ENCODE measurements around the gene TRIM17. TPM values are rescaled to one million over a fixed set of nuclear protein-coding genes. Genes with fewer than 3 reads are reported as not detected.
A peak's percentile ranks its signal among the peaks of the same experiment; 100 is the strongest.

TRIM17 gene
- total and polyA plus RNA-seq, 2 of the 13 experiments (the other 11 are each of a cell fraction or from before 2014, with no cell fraction given), result 0.32 to 0.64 TPM

GRCh38 chr1:228393268-228393701, 23.4 kb downstream of the TRIM17 start:
- POLR2A ChIA-PET, result interaction anchor here (1.1 to 1.6 kb wide), 3 partner anchors 9 to 13 kb away, joined by 3 to 6 read pairs (median 3); partner anchors contain the start of gene TRIM11
- in situ Hi-C loops (cut with HindIII; ENCODE audit: extremely low pct_ligation_motif_present, low pct_unique_long_range_greater_than_20kb) (no loop called here), intact Hi-C loops (cut with micrococcal nuclease; ENCODE audit: unreplicated experiment) (no loop called here)
- TF ChIP-seq SP5 (CRISPR knock-in tag; IDR thresholded peaks at IDR 0.05; ENCODE audit: borderline replicate concordance, low read depth), result no peak
- TF ChIP-seq, protein P1, sequence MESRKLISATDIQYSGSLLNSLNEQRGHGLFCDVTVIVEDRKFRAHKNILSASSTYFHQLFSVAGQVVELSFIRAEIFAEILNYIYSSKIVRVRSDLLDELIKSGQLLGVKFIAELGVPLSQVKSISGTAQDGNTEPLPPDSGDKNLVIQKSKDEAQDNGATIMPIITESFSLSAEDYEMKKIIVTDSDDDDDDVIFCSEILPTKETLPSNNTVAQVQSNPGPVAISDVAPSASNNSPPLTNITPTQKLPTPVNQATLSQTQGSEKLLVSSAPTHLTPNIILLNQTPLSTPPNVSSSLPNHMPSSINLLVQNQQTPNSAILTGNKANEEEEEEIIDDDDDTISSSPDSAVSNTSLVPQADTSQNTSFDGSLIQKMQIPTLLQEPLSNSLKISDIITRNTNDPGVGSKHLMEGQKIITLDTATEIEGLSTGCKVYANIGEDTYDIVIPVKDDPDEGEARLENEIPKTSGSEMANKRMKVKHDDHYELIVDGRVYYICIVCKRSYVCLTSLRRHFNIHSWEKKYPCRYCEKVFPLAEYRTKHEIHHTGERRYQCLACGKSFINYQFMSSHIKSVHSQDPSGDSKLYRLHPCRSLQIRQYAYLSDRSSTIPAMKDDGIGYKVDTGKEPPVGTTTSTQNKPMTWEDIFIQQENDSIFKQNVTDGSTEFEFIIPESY (CRISPR knock-in tag; IDR thresholded peaks at IDR 0.05), result peak; percentile 99
- no peak for TF ChIP-seq POLR2G (IDR thresholded peaks at IDR 0.05; ENCODE audit: low read depth, low read length)
- peak; percentile 14; the same call in 1 of the 2 replicates for TF ChIP-seq STAG1 (CRISPR knock-in tag; IDR thresholded peaks at IDR 0.05)
- no peak for TF ChIP-seq ZBTB8A (CRISPR knock-in tag; IDR thresholded peaks at IDR 0.05; ENCODE audit: borderline replicate concordance, low read depth)
- TF ChIP-seq CCAR2 (optimal IDR thresholded peaks at IDR 0.05; ENCODE audit: low read depth, low read length), result no peak
- no peak for TF ChIP-seq FOSL1 (CRISPR knock-in tag; IDR thresholded peaks at IDR 0.05; ENCODE audit: borderline replicate concordance)
- no peak for TF ChIP-seq KLF13 (CRISPR knock-in tag; IDR thresholded peaks at IDR 0.05)
- TF ChIP-seq CTCF (CRISPR knock-in tag; IDR thresholded peaks at IDR 0.05), result peak; percentile 35; the same call in 1 of the 2 replicates
- WGBS (ENCODE audit: low lambda C conversion rate), result 92% methylated on average over 8 of the region's 8 CpGs
- DNase-seq (ENCODE audit: low spot score), result peak; percentile 16
- FAIRE-seq, result no peak
- Histone ChIP-seq H4K20me1 (ENCODE audit: insufficient read depth, low read length) (no peaks in the 10 kb centered on the region), H3K4me2 (ENCODE audit: low read depth, low read length) (no peak overlapping the region), H3K27me3 (ENCODE audit: control insufficient read depth in 1 of 2, insufficient read depth in 2 of 2, low read length in 2 of 2) (no peaks in the 10 kb centered on the region), H3K36me3 (replicated peaks in 1 of 2; ENCODE audit: control insufficient read depth in 1 of 2, insufficient read depth in 2 of 2, low read length in 2 of 2) (peaks cover 12 to 43% of the 10 kb centered on the region in 2 experiments), H3K4me1 (ENCODE audit: insufficient read depth, low read length) (peaks cover 9% of the 10 kb centered on the region), H3K27ac (ENCODE audit: extremely low read length, insufficient read depth, low read length) (no peak overlapping the region), H3K4me3 (replicated peaks in 1 of 3; ENCODE audit: insufficient read depth in 1 of 3, low read depth in 2 of 3, low read length in 3 of 3) (no peak overlapping the region), H3K9ac (ENCODE audit: insufficient read depth, low read depth, low read length) (no peak overlapping the region), H3K9me3 (ENCODE audit: low read length) (no peaks in the 10 kb centered on the region), H2AFZ (ENCODE audit: low read length) (no peak overlapping the region), H3K79me2 (ENCODE audit: insufficient read depth, low read length) (no peaks in the 10 kb centered on the region)
- CTCF ChIA-PET (ENCODE audit: low intra/inter-chr PET ratio, low total read pairs), result no interaction called here
- ATAC-seq, result peak; percentile 62
- BruUV-seq (replicated peaks), result no TSS peak
